HepG2 (cell line): ENCODE measurements around the gene CRADD. TPM values are rescaled to one million over a fixed set of nuclear protein-coding genes. Genes with fewer than 3 reads are reported as not detected.

Experiments used
- ATAC-seq: fragments of 200-7000 bp; cut with Tn5 transposase; 3 replicates; pipeline ENCODE4 v1.9.1; 2020; ENCODE audit warnings: mild to moderate bottlenecking, moderate library complexity
- BruUV-seq: library from RNA; stranded (reverse); fragments of 400-500 nt; replicated peaks from 2 replicates; lab custom pipeline; 2021; lab: Mats Ljungman, UMichigan
- CTCF ChIA-PET: fragments of 300-600 bp; formaldehyde crosslinking; extraction: SDS; loops from one replicate; lab custom pipeline; 2021; ENCODE audit warnings: low total read pairs, inconsistent platforms, low intra/inter-chr PET ratio; lab: Yijun Ruan, JAX
- POLR2A ChIA-PET: fragments of 350-600 bp; sonication (Branson Sonifier 250); formaldehyde crosslinking; loops from one replicate; lab custom pipeline; 2020; ENCODE audit warnings: antibody characterized with exemption, inconsistent platforms; lab: Yijun Ruan, JAX
- DNase-seq: peaks from one replicate; pipeline ENCODE4 v3.0.0-alpha.2; 2015; ENCODE audit warnings: low spot score
- FAIRE-seq: peaks from 3 replicates; lab custom pipeline; 2011; peaks lifted over from hg19 to GRCh38; lab: Jason Lieb, UNC
- H2AFZ ChIP-seq: one replicate; pipeline ENCODE4 v1.6.1; 2011; ENCODE audit warnings: low read length, inconsistent platforms
- H3K27ac ChIP-seq: fragments of 300-600 bp; 3 replicates; pipeline ENCODE4 v1.8.0; 2011; ENCODE audit warnings: mixed run types, mild to moderate bottlenecking, mixed read lengths, low read length, inconsistent platforms; ENCODE audit not compliant: insufficient read depth; ENCODE audit errors: extremely low read length
- H3K27me3 ChIP-seq, 2 experiments: fragments of 200-600 bp in 1 of 2; 2 replicates in 1 of 2; 3 replicates in 1 of 2; pipeline versions ENCODE4 v1.6.0 to v1.8.0; 2011; ENCODE audit warnings: low read length in 2 of 2, mild to moderate bottlenecking in 2 of 2, moderate library complexity in 2 of 2, inconsistent platforms in 1 of 2; ENCODE audit not compliant: insufficient read depth in 2 of 2, control insufficient read depth in 1 of 2
- H3K36me3 ChIP-seq, 2 experiments: fragments of 200-600 bp in 1 of 2; replicated peaks in 1 of 2; 2 replicates in 1 of 2; 3 replicates in 1 of 2; pipeline versions ENCODE4 v1.5.1 to v1.8.0; 2011; ENCODE audit warnings: low read length in 2 of 2, inconsistent platforms in 1 of 2; ENCODE audit not compliant: insufficient read depth in 2 of 2, control insufficient read depth in 1 of 2
- H3K4me1 ChIP-seq: 2 replicates; pipeline ENCODE4 v1.5.1; 2012; ENCODE audit warnings: low read length, inconsistent platforms; ENCODE audit not compliant: insufficient read depth
- H3K4me2 ChIP-seq: 2 replicates; pipeline ENCODE4 v1.6.0; 2011; ENCODE audit warnings: low read depth, low read length, inconsistent platforms
- H3K4me3 ChIP-seq, 3 experiments: fragments of 200-600 bp in 1 of 3; sonication (generic), shearing (Covaris generic) in 1 of 3; replicated peaks in 1 of 3; 2 replicates each; pipeline ENCODE4 v1.5.1; 2011 to 2016; ENCODE audit warnings: low read length in 3 of 3, inconsistent platforms in 2 of 3, low read depth in 2 of 3, mild to moderate bottlenecking in 2 of 3, control low read depth in 1 of 3, mixed read lengths in 1 of 3; ENCODE audit not compliant: insufficient read depth in 1 of 3
- H3K79me2 ChIP-seq: one replicate; pipeline ENCODE4 v1.6.1; 2011; ENCODE audit warnings: low read length, inconsistent platforms; ENCODE audit not compliant: insufficient read depth
- H3K9ac ChIP-seq: 2 replicates; pipeline ENCODE4 v1.6.0; 2011; ENCODE audit warnings: mild to moderate bottlenecking, low read depth, low read length, inconsistent platforms; ENCODE audit not compliant: insufficient read depth
- H3K9me3 ChIP-seq: 2 replicates; pipeline ENCODE4 v1.5.1; 2012; ENCODE audit warnings: mild to moderate bottlenecking, low read length
- H4K20me1 ChIP-seq: 2 replicates; pipeline ENCODE4 v1.6.0; 2011; ENCODE audit warnings: inconsistent platforms, mild to moderate bottlenecking, low read length, moderate library complexity; ENCODE audit not compliant: insufficient read depth
- BORCS8-MEF2B ChIP-seq: sonication (generic); formaldehyde crosslinking; IDR thresholded peaks from 2 replicates; pipeline ENCODE4 v1.8.0; 2022; ENCODE audit warnings: mild to moderate bottlenecking, missing genetic modification reagents
- CSRNP2 ChIP-seq: sonication (generic); formaldehyde crosslinking; conservative IDR thresholded peaks from 2 replicates; pipeline ENCODE4 v1.8.0; 2022; ENCODE audit warnings: low read depth, missing genetic modification reagents
- HMGA1 ChIP-seq: sonication (generic); formaldehyde crosslinking; conservative IDR thresholded peaks from 2 replicates; pipeline ENCODE4 v1.4.0; 2020; ENCODE audit warnings: missing genetic modification reagents
- HNRNPH1 ChIP-seq: fragments of 200-400 bp; formaldehyde crosslinking; optimal IDR thresholded peaks from 2 replicates; pipeline ENCODE3; 2017; ENCODE audit warnings: mild to moderate bottlenecking, low read depth, low read length
- HOXA9 ChIP-seq: sonication (generic); formaldehyde crosslinking; IDR thresholded peaks from 2 replicates; pipeline ENCODE4 v1.8.1; 2022; ENCODE audit warnings: missing genetic modification reagents, mild to moderate bottlenecking, moderate library complexity, borderline replicate concordance
- KDM5B ChIP-seq: sonication (generic); formaldehyde crosslinking; IDR thresholded peaks from 2 replicates; pipeline ENCODE4 v1.4.0; 2020; ENCODE audit warnings: missing genetic modification reagents, mild to moderate bottlenecking, borderline replicate concordance
- SMAD3 ChIP-seq: sonication (generic); formaldehyde crosslinking; IDR thresholded peaks from 2 replicates; pipeline ENCODE4 v1.4.0; 2020; ENCODE audit warnings: missing genetic modification reagents
- XRCC5 ChIP-seq: fragments of 200-400 bp; formaldehyde crosslinking; optimal IDR thresholded peaks from 2 replicates; pipeline ENCODE3; 2017; ENCODE audit warnings: mild to moderate bottlenecking, low read length
- YEATS2 ChIP-seq: sonication (generic); formaldehyde crosslinking; IDR thresholded peaks from 2 replicates; pipeline ENCODE4 v1.4.0; 2020; ENCODE audit warnings: missing genetic modification reagents, borderline replicate concordance
- ZBED4 ChIP-seq: sonication (generic); formaldehyde crosslinking; IDR thresholded peaks from 2 replicates; pipeline ENCODE4 v1.4.0; 2020; ENCODE audit warnings: missing genetic modification reagents, borderline replicate concordance
- ZFY ChIP-seq: sonication (generic); formaldehyde crosslinking; IDR thresholded peaks from 2 replicates; pipeline ENCODE4 v1.4.0; 2020; ENCODE audit warnings: missing genetic modification reagents
- ZNF205 ChIP-seq: IDR thresholded peaks from 2 replicates; pipeline ENCODE4 v1.6.1; 2018; ENCODE audit warnings: missing biosample characterization, missing genetic modification reagents
- ZNF296 ChIP-seq: sonication (generic); formaldehyde crosslinking; conservative IDR thresholded peaks from 2 replicates; pipeline ENCODE4 v1.5.0; 2020; ENCODE audit warnings: mild to moderate bottlenecking, missing genetic modification reagents
- ZNF446 ChIP-seq: sonication (generic); formaldehyde crosslinking; IDR thresholded peaks from 2 replicates; pipeline ENCODE4 v1.5.0; 2020; ENCODE audit warnings: mild to moderate bottlenecking, missing genetic modification reagents
- ZNF512 ChIP-seq: sonication (generic); formaldehyde crosslinking; IDR thresholded peaks from 2 replicates; pipeline ENCODE4 v1.4.0; 2020; ENCODE audit warnings: mild to moderate bottlenecking, missing genetic modification reagents
- WGBS: methylation state at CpG from one replicate; pipeline ENCODE4 v1.1.6; 2017; ENCODE audit warnings: low lambda C conversion rate; 5-methylcytosine and 5-hydroxymethylcytosine counted together
- in situ Hi-C: cut with HindIII; loops from 2 replicates; pipeline ENCODE4 v1.10.0; 2017; ENCODE audit warnings: low pct_unique_long_range_greater_than_20kb; ENCODE audit not compliant: extremely low pct_ligation_motif_present
- intact Hi-C: fragments of 100-400 bp; cut with micrococcal nuclease; formaldehyde crosslinking; loops from one replicate; pipeline ENCODE4 v1.10.0; 2022; ENCODE audit not compliant: unreplicated experiment
- polyA plus RNA-seq, 8 experiments: library from polyadenylated mRNA; depleted of rRNA in 3 of 8; stranded (reverse) in 7 of 8; unstranded in 1 of 8; fragments of >200 nt; fragmentation: Illumina TruSeq in 4 of 8; extraction: Trizol in 4 of 8; gene quantifications; 2 replicates each; pipeline versions ENCODE4 v1.2.1 to v1.2.3, GENCODE V29; 2011 to 2016; ENCODE audit warnings: low read depth in 4 of 8, missing spikeins in 1 of 8, mixed read lengths in 1 of 8; ENCODE audit not compliant: insufficient read depth in 1 of 8
- total RNA-seq, 5 experiments: library from RNA; depleted of rRNA; stranded (reverse); fragments of >200 nt; fragmentation: Illumina TruSeq; extraction: Trizol; gene quantifications; 2 replicates each; pipeline ENCODE4 v1.2.3, GENCODE V29; 2016; ENCODE audit warnings: low read depth in 1 of 5
- TF ChIP-seq, protein P1 (sequence below): sonication (generic); formaldehyde crosslinking; IDR thresholded peaks from 2 replicates; pipeline ENCODE4 v1.5.1; 2020; ENCODE audit warnings: mild to moderate bottlenecking, missing genetic modification reagents, borderline replicate concordance

The CRADD gene
- total and polyA plus RNA-seq, 2 of the 13 experiments (the other 11 are each of a cell fraction or from before 2014, with no cell fraction given) = 12.4 to 18.8 TPM

DNA sequence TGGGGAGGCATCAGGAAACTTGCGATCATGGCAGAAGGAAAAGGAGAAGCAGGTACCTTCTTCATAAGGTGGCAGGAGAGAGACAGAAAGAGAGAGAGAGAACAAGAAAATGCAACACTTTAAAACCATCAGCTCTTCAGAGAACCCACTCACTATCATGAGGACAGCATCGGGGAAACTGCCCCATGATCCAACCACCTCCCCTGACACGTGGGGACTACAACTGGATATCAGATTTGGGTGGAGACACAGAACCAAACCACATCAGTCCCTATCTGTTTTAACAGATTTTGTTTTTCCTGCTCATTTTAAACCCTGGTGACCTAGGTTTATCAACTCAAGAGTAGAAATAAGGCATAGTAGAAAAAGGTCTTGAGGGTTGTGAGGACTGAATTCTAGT, 261.1 kb downstream of the CRADD start (continued):
- no peak for TF ChIP-seq HOXA9 (CRISPR knock-in tag)
- TF ChIP-seq HMGA1 (CRISPR knock-in tag) = no peak
- TF ChIP-seq KDM5B (CRISPR knock-in tag) = no peak
- TF ChIP-seq ZNF205 (CRISPR knock-in tag) = no peak
- TF ChIP-seq ZBED4 (CRISPR knock-in tag) = no peak
- TF ChIP-seq ZNF512 = no peak
- no peak for TF ChIP-seq HNRNPH1
- TF ChIP-seq, all 625 proteins: peak for 0

- no peak overlapping the region for H3K9ac ChIP-seq
- in situ Hi-C loops (no loop called here), intact Hi-C loops (no loop called here)
- WGBS = 7% methylated on average over 2 of the region's 2 CpGs
- H3K4me2 ChIP-seq = no peak overlapping the region
- DNase-seq = no peak
- no peaks in the 10 kb centered on the region for H4K20me1 ChIP-seq
- no peaks in the 10 kb centered on the region for H3K79me2 ChIP-seq
- H3K27me3 ChIP-seq = no peaks in the 10 kb centered on the region; a peak in 1 of 5 replicates
- peaks cover 20% of the 10 kb centered on the region for H3K9me3 ChIP-seq
- FAIRE-seq = no peak
- H3K4me3 ChIP-seq = no peak overlapping the region
- CTCF ChIA-PET = no interaction called here
- no peak overlapping the region for H3K27ac ChIP-seq
- H3K36me3 ChIP-seq = no peaks in the 10 kb centered on the region
- H2AFZ ChIP-seq = no peak overlapping the region
- POLR2A ChIA-PET = no interaction called here
- no peak for ATAC-seq
- no peaks in the 10 kb centered on the region for H3K4me1 ChIP-seq
- BruUV-seq = no TSS peak
- TF ChIP-seq, protein P1, sequence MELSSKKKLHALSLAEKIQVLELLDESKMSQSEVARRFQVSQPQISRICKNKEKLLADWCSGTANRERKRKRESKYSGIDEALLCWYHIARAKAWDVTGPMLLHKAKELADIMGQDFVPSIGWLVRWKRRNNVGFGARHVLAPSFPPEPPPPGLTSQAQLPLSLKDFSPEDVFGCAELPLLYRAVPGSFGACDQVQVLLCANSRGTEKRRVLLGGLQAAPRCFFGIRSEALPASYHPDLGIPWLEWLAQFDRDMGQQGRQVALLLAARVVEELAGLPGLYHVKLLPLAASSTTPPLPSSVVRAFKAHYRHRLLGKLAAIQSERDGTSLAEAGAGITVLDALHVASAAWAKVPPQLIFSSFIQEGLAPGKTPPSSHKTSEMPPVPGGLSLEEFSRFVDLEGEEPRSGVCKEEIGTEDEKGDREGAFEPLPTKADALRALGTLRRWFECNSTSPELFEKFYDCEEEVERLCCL (CRISPR knock-in tag) = no peak
- no peak for TF ChIP-seq BORCS8-MEF2B (CRISPR knock-in tag)
- TF ChIP-seq ZFY (CRISPR knock-in tag) = no peak
- no peak for TF ChIP-seq YEATS2 (CRISPR knock-in tag)
- TF ChIP-seq XRCC5 = no peak
- TF ChIP-seq ZNF446 (CRISPR knock-in tag) = no peak
- TF ChIP-seq ZNF296 (CRISPR knock-in tag) = no peak
- no peak for TF ChIP-seq SMAD3 (CRISPR knock-in tag)
- no peak for TF ChIP-seq CSRNP2 (CRISPR knock-in tag)
Measured at GRCh38 chr12:93938931-93939330, 261.8 kb downstream of the CRADD start.
